DOHH2 (cell line): ENCODE results near the gene BNC2.

ENCODE experiments used
- H3F3A ChIP-seq: fragments of 200-600 bp; sonication (generic), shearing (Covaris generic); 2 replicates; pipeline ENCODE4 v1.6.0; 2016; ENCODE audit warnings: antibody characterized with exemption, mild to moderate bottlenecking; ENCODE audit not compliant: control insufficient read depth, insufficient read depth
- H3K27ac ChIP-seq: fragments of 200-600 bp; sonication (generic); 2 replicates; pipeline ENCODE4 v1.5.1; 2014; ENCODE audit warnings: low read depth, mild to moderate bottlenecking, low read length, moderate library complexity
- H3K27me3 ChIP-seq: fragments of 200-600 bp; sonication (generic); 2 replicates; pipeline ENCODE4 v1.6.1; 2014; ENCODE audit warnings: mild to moderate bottlenecking, low read length, mixed read lengths; ENCODE audit not compliant: control insufficient read depth
- H3K36me3 ChIP-seq: fragments of 200-600 bp; sonication (generic); 2 replicates; pipeline ENCODE4 v1.6.1; 2014; ENCODE audit warnings: mild to moderate bottlenecking, low read length, moderate library complexity, mixed read lengths; ENCODE audit not compliant: control insufficient read depth
- H3K4me1 ChIP-seq: fragments of 200-600 bp; sonication (generic); 2 replicates; pipeline ENCODE4 v1.6.1; 2014; ENCODE audit warnings: mild to moderate bottlenecking, low read length, mixed read lengths; ENCODE audit not compliant: control insufficient read depth
- H3K4me2 ChIP-seq: fragments of 200-600 bp; sonication (generic); 2 replicates; pipeline ENCODE4 v1.6.0; 2014; ENCODE audit warnings: mild to moderate bottlenecking, low read length, moderate library complexity
- H3K4me3 ChIP-seq: fragments of 200-600 bp; sonication (generic); 2 replicates; pipeline ENCODE4 v1.5.1; 2014; ENCODE audit warnings: mild to moderate bottlenecking, low read length, mixed read lengths
- H3K79me2 ChIP-seq: fragments of 200-600 bp; sonication (generic); 2 replicates; pipeline ENCODE4 v1.6.1; 2014; ENCODE audit warnings: mild to moderate bottlenecking, low read length, mixed read lengths; ENCODE audit not compliant: control insufficient read depth
- H3K9me2 ChIP-seq: fragments of 200-600 bp; sonication (generic); replicated peaks from 2 replicates; pipeline ENCODE4 v1.6.1; 2014; ENCODE audit warnings: mild to moderate bottlenecking, low read length, mixed read lengths; ENCODE audit not compliant: control insufficient read depth
- H3K9me3 ChIP-seq: fragments of 200-600 bp; sonication (generic); 2 replicates; pipeline ENCODE4 v1.6.1; 2014; ENCODE audit warnings: antibody characterized with exemption, low read length, mixed read lengths; ENCODE audit not compliant: control insufficient read depth, insufficient read depth
- H4K20me1 ChIP-seq: fragments of 200-600 bp; sonication (generic); 2 replicates; pipeline ENCODE4 v1.6.0; 2014; ENCODE audit warnings: low read depth, mild to moderate bottlenecking, antibody characterized with exemption, low read length, moderate library complexity; ENCODE audit not compliant: control insufficient read depth, insufficient read depth
- CTCF ChIP-seq: fragments of 200-600 bp; sonication (generic); IDR thresholded peaks from one replicate; pipeline ENCODE4 v1.5.1; 2014; ENCODE audit warnings: antibody characterized with exemption, mild to moderate bottlenecking, low read depth, low read length; ENCODE audit not compliant: poor library complexity, severe bottlenecking
- EZH2phosphoT487 ChIP-seq: fragments of 200-600 bp; sonication (generic); IDR thresholded peaks from 2 replicates; pipeline ENCODE4 v1.6.1; 2017; ENCODE audit warnings: borderline replicate concordance, mild to moderate bottlenecking, antibody characterized with exemption, low read length, moderate library complexity, mixed read lengths

The BNC2 gene

GRCh38 chr9:16768816-16769215, 101.7 kb downstream of the BNC2 start:
- no peak overlapping the region for H3K4me3 ChIP-seq
- no peaks in the 10 kb centered on the region for H3K9me2 ChIP-seq
- H3K79me2 ChIP-seq, result no peaks in the 10 kb centered on the region
- H3K4me1 ChIP-seq, result no peaks in the 10 kb centered on the region
- H3F3A ChIP-seq, result no peaks in the 10 kb centered on the region
- no peak for TF ChIP-seq CTCF
- TF ChIP-seq EZH2phosphoT487, result no peak
- no peak overlapping the region for H3K27ac ChIP-seq
- H3K36me3 ChIP-seq, result no peaks in the 10 kb centered on the region
- no peaks in the 10 kb centered on the region for H3K27me3 ChIP-seq
- no peak overlapping the region for H3K4me2 ChIP-seq
- H4K20me1 ChIP-seq, result no peaks in the 10 kb centered on the region
- no peaks in the 10 kb centered on the region; the same call in 1 of the 2 replicates for H3K9me3 ChIP-seq

DNA sequence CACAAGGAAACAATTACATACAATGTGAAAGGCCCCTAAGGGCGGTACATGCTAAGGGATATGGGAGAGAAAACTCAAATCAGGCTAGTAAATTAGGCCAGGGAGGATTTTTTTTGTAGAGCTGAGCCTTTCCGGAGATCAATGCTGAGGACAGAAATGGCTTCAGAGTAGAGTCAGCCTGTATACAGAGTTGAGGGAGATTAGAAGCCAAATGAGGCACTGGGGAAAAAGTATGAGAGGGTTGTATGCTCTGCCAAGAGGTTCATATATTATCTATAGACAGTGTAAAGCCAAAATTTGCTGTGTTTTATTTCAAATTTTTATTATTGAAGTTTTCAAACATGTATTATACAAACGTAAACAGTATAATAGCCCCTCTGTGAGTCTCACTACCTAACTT, 103.1 kb downstream of the BNC2 start:
- no peaks in the 10 kb centered on the region for H3K27me3 ChIP-seq
- no peaks in the 10 kb centered on the region for H3F3A ChIP-seq
- no peaks in the 10 kb centered on the region; the same call in 1 of the 2 replicates for H3K9me3 ChIP-seq
- no peaks in the 10 kb centered on the region for H3K36me3 ChIP-seq
- no peaks in the 10 kb centered on the region for H3K4me1 ChIP-seq
- no peaks in the 10 kb centered on the region for H3K9me2 ChIP-seq
- H3K4me3 ChIP-seq, result no peak overlapping the region
- no peaks in the 10 kb centered on the region for H4K20me1 ChIP-seq
- no peak overlapping the region for H3K4me2 ChIP-seq
- TF ChIP-seq EZH2phosphoT487 (no peak), CTCF (no peak)
- H3K79me2 ChIP-seq, result no peaks in the 10 kb centered on the region
- no peak overlapping the region for H3K27ac ChIP-seq

DNA sequence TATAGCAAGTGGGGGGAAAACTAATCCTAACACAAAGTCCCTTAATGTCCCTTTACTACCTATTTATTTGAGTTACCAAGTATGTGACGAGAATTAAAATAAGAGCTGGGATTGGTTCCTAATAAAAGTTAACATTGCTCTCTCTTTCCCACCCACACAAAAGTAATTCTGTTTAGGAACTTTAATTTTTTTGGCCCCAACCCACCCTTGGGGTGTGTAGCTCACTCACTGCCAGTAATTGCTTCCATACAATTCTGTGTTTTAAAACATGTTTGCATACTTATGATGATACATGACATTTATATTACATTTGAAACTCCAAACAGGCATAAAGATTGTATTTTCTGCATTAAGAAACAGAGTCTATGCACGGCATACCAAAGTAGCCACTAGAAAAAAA, 106.5 kb downstream of the BNC2 start:
- no peaks in the 10 kb centered on the region for H3K36me3 ChIP-seq
- no peaks in the 10 kb centered on the region for H3K27me3 ChIP-seq
- no peaks in the 10 kb centered on the region for H3K9me2 ChIP-seq
- TF ChIP-seq EZH2phosphoT487 (no peak), CTCF (no peak)
- H3K4me1 ChIP-seq, result no peaks in the 10 kb centered on the region
- H3K27ac ChIP-seq, result no peak overlapping the region
- H3K79me2 ChIP-seq, result no peaks in the 10 kb centered on the region
- H3K9me3 ChIP-seq, result no peaks in the 10 kb centered on the region
- H3F3A ChIP-seq, result no peaks in the 10 kb centered on the region
- no peak overlapping the region for H3K4me2 ChIP-seq
- no peaks in the 10 kb centered on the region for H4K20me1 ChIP-seq
- no peak overlapping the region for H3K4me3 ChIP-seq
